ENCODE data around the gene CNTNAP2. TPM values are rescaled to one million over a fixed set of nuclear protein-coding genes. Genes with fewer than 3 reads are reported as not detected.
A peak's percentile ranks its signal among the peaks of the same experiment; 100 is the strongest.

The CNTNAP2 gene
- total and polyA plus RNA-seq, 2 experiments from 2014 or later: not detected

- no peak overlapping the region for H3K27ac ChIP-seq
- H3K9ac ChIP-seq: no peak overlapping the region
- in situ Hi-C loops (cut with MboI): no loop called here
- WGBS, 2 experiments (ENCODE audit: low coverage in 1 of 2, low lambda C conversion rate in 2 of 2, missing lambda C conversion rate in 2 of 2): 0 to 13% methylated on average over 1 of the region's 1 CpG
- no peaks in the 10 kb centered on the region for H3K36me3 ChIP-seq (ENCODE audit: low read depth)
- H3K9me3 ChIP-seq (ENCODE audit: low read depth): no peaks in the 10 kb centered on the region
- no peak overlapping the region for H3K4me3 ChIP-seq
- H3K27me3 ChIP-seq (replicated peaks; ENCODE audit: insufficient read depth): peaks cover 7% of the 10 kb centered on the region; the same call in 1 of the 2 replicates
- no peaks in the 10 kb centered on the region for H3K79me2 ChIP-seq (ENCODE audit: insufficient read depth)
- H3K4me1 ChIP-seq (ENCODE audit: insufficient read depth): no peaks in the 10 kb centered on the region
- DNase-seq: no peak
- TF ChIP-seq EZH2phosphoT487 (IDR thresholded peaks at IDR 0.05; ENCODE audit: insufficient read depth, low read depth) (no peak), EZH2 (IDR thresholded peaks at IDR 0.05; ENCODE audit: insufficient read depth, poor library complexity, severe bottlenecking) (no peak)
- no peaks in the 10 kb centered on the region for H3F3A ChIP-seq (ENCODE audit: insufficient read depth)
- H3K9me2 ChIP-seq (ENCODE audit: insufficient read depth): no peaks in the 10 kb centered on the region
- H3K4me2 ChIP-seq (ENCODE audit: unreplicated experiment): no peak overlapping the region
- H2AFZ ChIP-seq: no peak overlapping the region
- no peaks in the 10 kb centered on the region for H4K20me1 ChIP-seq (ENCODE audit: insufficient read depth)
Observed at GRCh38 chr7:146112755-146113154, 3.8 kb upstream of the CNTNAP2 start.

- peak overlapping the region; percentile 61 for H2AFZ ChIP-seq
- H3K79me2 ChIP-seq (ENCODE audit: insufficient read depth): no peaks in the 10 kb centered on the region
- no peaks in the 10 kb centered on the region for H4K20me1 ChIP-seq (ENCODE audit: insufficient read depth)
- no peaks in the 10 kb centered on the region for H3F3A ChIP-seq (ENCODE audit: insufficient read depth)
- WGBS, 2 experiments (ENCODE audit: low coverage in 1 of 2, low lambda C conversion rate in 2 of 2, missing lambda C conversion rate in 2 of 2): 3% methylated on average over 14 to 15 of the region's 15 CpGs
- no peaks in the 10 kb centered on the region for H3K4me1 ChIP-seq (ENCODE audit: insufficient read depth)
- H3K4me2 ChIP-seq (ENCODE audit: unreplicated experiment): no peak overlapping the region
- in situ Hi-C loops (cut with MboI): no loop called here
- H3K9me2 ChIP-seq (ENCODE audit: insufficient read depth): no peaks in the 10 kb centered on the region
- H3K27me3 ChIP-seq (replicated peaks; ENCODE audit: insufficient read depth): peaks cover 9% of the 10 kb centered on the region; the same call in 1 of the 2 replicates
- no peak for DNase-seq
- no peak overlapping the region for H3K27ac ChIP-seq
- TF ChIP-seq EZH2 (IDR thresholded peaks at IDR 0.05; ENCODE audit: insufficient read depth, poor library complexity, severe bottlenecking): no peak
- TF ChIP-seq EZH2phosphoT487 (IDR thresholded peaks at IDR 0.05; ENCODE audit: insufficient read depth, low read depth): no peak
- H3K4me3 ChIP-seq: peak overlapping the region; percentile 57; the same call in 1 of the 2 replicates
- H3K9me3 ChIP-seq (ENCODE audit: low read depth): no peaks in the 10 kb centered on the region
- no peak overlapping the region for H3K9ac ChIP-seq
- no peaks in the 10 kb centered on the region for H3K36me3 ChIP-seq (ENCODE audit: low read depth)
Observed at GRCh38 chr7:146115548-146115850, 1.1 kb upstream of the CNTNAP2 start.

- Histone ChIP-seq H3K36me3 (ENCODE audit: low read depth) (no peaks in the 10 kb centered on the region), H3K4me1 (ENCODE audit: insufficient read depth) (no peaks in the 10 kb centered on the region), H3K4me2 (ENCODE audit: unreplicated experiment) (peak overlapping the region; percentile 62), H4K20me1 (ENCODE audit: insufficient read depth) (no peaks in the 10 kb centered on the region), H3K9me2 (ENCODE audit: insufficient read depth) (no peaks in the 10 kb centered on the region), H3K27ac (no peak overlapping the region), H3K4me3 (peak overlapping the region; percentile 57), H2AFZ (peak overlapping the region; percentile 61), H3K27me3 (replicated peaks; ENCODE audit: insufficient read depth) (peaks cover 9% of the 10 kb centered on the region; the same call in 1 of the 2 replicates), H3K9me3 (ENCODE audit: low read depth) (no peaks in the 10 kb centered on the region), H3K9ac (no peak overlapping the region), H3F3A (ENCODE audit: insufficient read depth) (no peaks in the 10 kb centered on the region), H3K79me2 (ENCODE audit: insufficient read depth) (no peaks in the 10 kb centered on the region)
- in situ Hi-C loops (cut with MboI): no loop called here
- 3 to 5% methylated on average over 31 to 35 of the region's 62 CpGs for WGBS, 2 experiments (ENCODE audit: low coverage in 1 of 2, low lambda C conversion rate in 2 of 2, missing lambda C conversion rate in 2 of 2)
- TF ChIP-seq EZH2phosphoT487 (IDR thresholded peaks at IDR 0.05; ENCODE audit: insufficient read depth, low read depth) (no peak), EZH2 (IDR thresholded peaks at IDR 0.05; ENCODE audit: insufficient read depth, poor library complexity, severe bottlenecking) (no peak)
- DNase-seq: peak; percentile 29
Observed at GRCh38 chr7:146115851-146116520, 615 bp upstream of the CNTNAP2 start.

- no peak overlapping the region for H2AFZ ChIP-seq
- in situ Hi-C loops (cut with MboI): no loop called here
- no peak overlapping the region for H3K4me2 ChIP-seq (ENCODE audit: unreplicated experiment)
Observed at GRCh38 chr7:146117576-146117975, 975 bp downstream of the CNTNAP2 start.

More at GRCh38 chr7:146117576-146117975, 975 bp downstream of the CNTNAP2 start:
- Histone ChIP-seq H3K4me1 (ENCODE audit: insufficient read depth) (no peaks in the 10 kb centered on the region), H3K27me3 (replicated peaks; ENCODE audit: insufficient read depth) (peaks cover 9% of the 10 kb centered on the region; the same call in 1 of the 2 replicates), H3K9ac (no peak overlapping the region), H3F3A (ENCODE audit: insufficient read depth) (no peaks in the 10 kb centered on the region), H4K20me1 (ENCODE audit: insufficient read depth) (no peaks in the 10 kb centered on the region), H3K27ac (no peak overlapping the region), H3K9me3 (ENCODE audit: low read depth) (no peaks in the 10 kb centered on the region), H3K9me2 (ENCODE audit: insufficient read depth) (no peaks in the 10 kb centered on the region), H3K4me3 (no peak overlapping the region), H3K79me2 (ENCODE audit: insufficient read depth) (no peaks in the 10 kb centered on the region), H3K36me3 (ENCODE audit: low read depth) (no peaks in the 10 kb centered on the region)
- TF ChIP-seq EZH2phosphoT487 (IDR thresholded peaks at IDR 0.05; ENCODE audit: insufficient read depth, low read depth): no peak
- TF ChIP-seq EZH2 (IDR thresholded peaks at IDR 0.05; ENCODE audit: insufficient read depth, poor library complexity, severe bottlenecking): no peak
- no peak for DNase-seq
- WGBS, 2 experiments (ENCODE audit: low coverage in 1 of 2, low lambda C conversion rate in 2 of 2, missing lambda C conversion rate in 2 of 2): 12 to 13% methylated on average over 5 of the region's 5 CpGs

Measured in GM23248 (cell line).